ENCODE measurements around the gene TMEM232.

GRCh38 chr5:110514030-110514429 lies 212.4 kb downstream of the TMEM232 start:
- no peak for TF ChIP-seq CTCF (IDR thresholded peaks at IDR 0.05; ENCODE audit: low read depth, low read length, poor library complexity, severe bottlenecking)
- TF ChIP-seq EZH2phosphoT487 (IDR thresholded peaks at IDR 0.05; ENCODE audit: borderline replicate concordance, low read length): no peak
